DND-41 (cell line): ENCODE results near the gene EVX1.

Experiments used
- ATAC-seq: fragments of 200-7000 bp; cut with Tn5 transposase; 3 replicates; pipeline ENCODE4 v1.9.1; 2021; ENCODE audit warnings: low read depth; ENCODE audit not compliant: insufficient read depth
- DNase-seq: peaks from one replicate; pipeline ENCODE4 v3.0.0-alpha.2; 2020
- H2AFZ ChIP-seq: 2 replicates; pipeline ENCODE4 v1.6.0; 2012; ENCODE audit warnings: low read depth, low read length
- H3K27ac ChIP-seq: 2 replicates; pipeline ENCODE4 v1.5.1; 2012; ENCODE audit warnings: low read length, inconsistent platforms
- H3K27me3 ChIP-seq: fragments of 200-600 bp; sonication (generic); 2 replicates; pipeline ENCODE4 v1.6.0; 2012; ENCODE audit warnings: low read length, mild to moderate bottlenecking, inconsistent platforms; ENCODE audit not compliant: insufficient read depth, poor library complexity
- H3K36me3 ChIP-seq: 2 replicates; pipeline ENCODE4 v1.5.1; 2012; ENCODE audit warnings: low read length, inconsistent platforms; ENCODE audit not compliant: insufficient read depth
- H3K4me1 ChIP-seq: 2 replicates; pipeline ENCODE4 v1.5.1; 2012; ENCODE audit warnings: mild to moderate bottlenecking, low read length; ENCODE audit not compliant: insufficient read depth
- H3K4me2 ChIP-seq: 2 replicates; pipeline ENCODE4 v1.6.0; 2012; ENCODE audit warnings: mild to moderate bottlenecking, moderate library complexity, low read length, inconsistent platforms; ENCODE audit not compliant: insufficient read depth
- H3K4me3 ChIP-seq, 2 experiments: fragments of 200-600 bp in 1 of 2; shearing (Covaris generic) in 1 of 2; 2 replicates each; pipeline ENCODE4 v1.5.1; 2012 to 2016; ENCODE audit warnings: inconsistent platforms in 2 of 2, low read length in 2 of 2, mild to moderate bottlenecking in 2 of 2, low read depth in 1 of 2, moderate library complexity in 1 of 2
- H3K79me2 ChIP-seq: 2 replicates; pipeline ENCODE4 v1.6.0; 2012; ENCODE audit warnings: low read length, inconsistent platforms; ENCODE audit not compliant: insufficient read depth
- H3K9ac ChIP-seq: 2 replicates; pipeline ENCODE4 v1.6.0; 2012; ENCODE audit warnings: low read depth, mild to moderate bottlenecking, inconsistent platforms, low read length, moderate library complexity
- H3K9me3 ChIP-seq: 2 replicates; pipeline ENCODE4 v1.5.1; 2012; ENCODE audit warnings: low read length, moderate library complexity, mild to moderate bottlenecking, inconsistent platforms; ENCODE audit not compliant: insufficient read depth, severe bottlenecking
- H4K20me1 ChIP-seq: 2 replicates; pipeline ENCODE4 v1.6.0; 2012; ENCODE audit warnings: low read length; ENCODE audit not compliant: insufficient read depth
- CTCF ChIP-seq: IDR thresholded peaks from 2 replicates; pipeline ENCODE4 v1.5.1; 2012; ENCODE audit warnings: borderline replicate concordance, low read length, moderate library complexity, mild to moderate bottlenecking; ENCODE audit not compliant: poor library complexity, severe bottlenecking; ENCODE audit errors: extremely low read depth
- EZH2 ChIP-seq: IDR thresholded peaks from 3 replicates; pipeline ENCODE4 v1.6.1; 2012; ENCODE audit warnings: borderline replicate concordance, low read depth, mild to moderate bottlenecking, moderate library complexity, low read length, inconsistent platforms; ENCODE audit not compliant: severe bottlenecking

The EVX1 gene

GRCh38 chr7:27214239-27214950 lies 28.2 kb upstream of the EVX1 start:
- Histone ChIP-seq H3K27me3 (no peaks in the 10 kb centered on the region), H3K27ac (no peak overlapping the region)
- TF ChIP-seq CTCF (no peak), EZH2 (no peak)

GRCh38 chr7:27215356-27215755 lies 27.2 kb upstream of the EVX1 start:
- no peak for ATAC-seq
- no peaks in the 10 kb centered on the region for H3K4me1 ChIP-seq
- H2AFZ ChIP-seq = no peak overlapping the region
- DNase-seq = no peak
- no peak overlapping the region for H3K27ac ChIP-seq
- H3K4me3 ChIP-seq = no peak overlapping the region
- H3K27me3 ChIP-seq = no peaks in the 10 kb centered on the region
- H3K36me3 ChIP-seq = no peaks in the 10 kb centered on the region
- H3K79me2 ChIP-seq = no peaks in the 10 kb centered on the region
- H4K20me1 ChIP-seq = no peaks in the 10 kb centered on the region
- no peak overlapping the region for H3K4me2 ChIP-seq
- TF ChIP-seq EZH2 (no peak), CTCF (no peak)
- H3K9ac ChIP-seq = no peak overlapping the region
- H3K9me3 ChIP-seq = no peaks in the 10 kb centered on the region

More at GRCh38 chr7:27214239-27214950, 28.2 kb upstream of the EVX1 start:
- Histone ChIP-seq H3K9ac (no peak overlapping the region), H3K4me2 (no peak overlapping the region), H2AFZ (no peak overlapping the region), H3K9me3 (no peaks in the 10 kb centered on the region), H3K4me1 (no peaks in the 10 kb centered on the region), H4K20me1 (no peaks in the 10 kb centered on the region), H3K4me3 (no peak overlapping the region), H3K79me2 (no peaks in the 10 kb centered on the region), H3K36me3 (no peaks in the 10 kb centered on the region)
- DNase-seq = no peak
- no peak for ATAC-seq

DNA sequence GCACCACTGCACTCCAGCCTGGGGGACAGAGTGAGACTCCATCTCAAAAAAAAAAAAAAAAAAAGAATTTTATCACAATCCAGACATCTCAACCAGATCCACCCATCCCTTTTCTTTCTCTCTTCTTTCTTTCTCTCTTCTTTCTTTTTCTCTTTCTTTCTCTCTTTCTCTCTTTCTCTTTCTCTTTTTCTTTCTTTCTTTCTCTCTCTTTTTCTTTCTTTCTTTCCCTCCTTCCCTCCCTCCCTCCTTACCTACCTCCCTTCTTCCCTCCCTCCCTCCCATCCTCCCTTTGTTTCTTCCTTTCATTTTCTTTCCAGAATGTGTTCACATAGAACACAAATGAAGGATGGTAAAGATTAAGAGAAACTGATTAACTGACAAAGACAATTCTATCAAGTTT lies 24.7 kb upstream of the EVX1 start:
- no peak for ATAC-seq
- Histone ChIP-seq H3K79me2 (no peaks in the 10 kb centered on the region), H3K4me3 (no peak overlapping the region), H2AFZ (no peak overlapping the region), H3K27ac (no peak overlapping the region), H4K20me1 (no peaks in the 10 kb centered on the region), H3K9me3 (no peaks in the 10 kb centered on the region), H3K4me1 (no peaks in the 10 kb centered on the region), H3K27me3 (peaks cover 2% of the 10 kb centered on the region), H3K4me2 (no peak overlapping the region), H3K36me3 (no peaks in the 10 kb centered on the region), H3K9ac (no peak overlapping the region)
- no peak for DNase-seq
- TF ChIP-seq CTCF = no peak
- no peak for TF ChIP-seq EZH2
